HG03342 (cell line): ENCODE results near the gene RAB6A.
A peak's percentile ranks its signal among the peaks of the same experiment; 100 is the strongest.
"Not testable (repeated sequence)": the region's sequence is repeated elsewhere in the genome, so short reads cannot be mapped to it uniquely, and the experiment has no call there.

Experiments used
- ATAC-seq: cut with Tn5 transposase; IDR thresholded peaks from one replicate; pipeline ENCODE4 v1.9.1; 2021; ENCODE audit warnings: mild to moderate bottlenecking, moderate library complexity; ENCODE audit not compliant: unreplicated experiment

The RAB6A gene

DNA sequence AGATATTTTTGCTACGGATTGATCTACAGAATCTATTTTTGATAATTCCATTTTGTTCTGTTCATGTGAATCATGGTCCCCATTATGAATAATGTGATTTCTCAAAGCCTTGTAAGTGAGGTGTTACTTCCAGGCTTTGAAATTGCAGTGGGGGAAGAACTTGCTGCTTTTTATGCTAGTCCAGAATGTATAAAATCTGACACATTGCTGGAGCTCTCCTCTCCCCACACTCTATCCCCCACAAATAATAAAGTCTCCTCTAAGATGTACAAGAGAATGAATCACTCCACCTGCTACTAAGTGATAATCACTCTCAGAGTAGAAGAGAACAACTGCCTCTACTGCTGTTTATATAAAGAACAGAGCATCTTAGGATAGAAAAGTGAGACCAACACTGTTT lies 5.9 kb upstream of the RAB6A start:
- ATAC-seq, result no peak

DNA sequence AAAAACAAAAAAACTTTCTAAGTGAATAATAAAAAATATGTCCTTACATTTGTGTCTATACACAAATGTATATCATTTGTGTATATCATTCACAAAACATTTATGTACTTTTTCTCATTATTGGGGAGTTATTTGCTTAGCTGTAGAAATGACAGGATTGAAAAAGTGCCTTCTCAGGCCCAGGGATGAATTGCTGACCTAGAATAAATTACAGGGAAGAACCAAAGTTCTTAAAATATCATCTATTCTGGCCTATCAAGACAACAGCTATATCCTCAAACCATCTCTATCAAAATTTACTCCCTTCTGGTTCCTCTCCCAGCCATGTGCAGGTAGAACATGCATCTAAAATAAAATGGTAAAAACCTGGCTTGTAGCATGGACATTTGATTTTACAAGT lies 1.9 kb upstream of the RAB6A start:
- no peak for ATAC-seq

DNA sequence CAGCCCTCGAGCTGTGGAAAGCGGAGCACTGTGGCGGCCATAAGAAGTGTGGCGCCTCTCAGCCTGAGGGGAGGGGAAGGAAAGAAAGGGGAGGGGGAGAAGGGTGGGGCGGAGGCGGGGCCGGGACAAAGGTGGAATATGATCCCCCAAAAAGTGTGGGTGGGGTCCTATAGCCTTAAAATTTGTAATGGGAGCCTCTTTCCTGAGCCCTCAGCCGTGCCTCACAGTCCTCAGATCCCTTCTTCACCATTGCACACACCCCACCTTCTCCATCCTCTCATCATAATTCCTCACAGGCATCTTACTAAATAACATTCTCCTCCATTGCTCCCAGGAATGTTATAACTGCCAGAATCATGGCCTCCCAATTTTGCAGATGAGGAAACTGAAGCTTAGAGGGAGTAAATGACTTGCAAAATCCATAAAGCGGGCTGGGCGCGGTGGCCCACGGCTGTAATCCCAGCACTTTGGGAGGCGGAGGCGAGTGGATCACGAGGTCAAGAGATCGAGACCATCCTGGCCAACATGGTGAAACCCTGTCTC lies 600 bp upstream of the RAB6A start:
- peak; percentile 1 for ATAC-seq

DNA sequence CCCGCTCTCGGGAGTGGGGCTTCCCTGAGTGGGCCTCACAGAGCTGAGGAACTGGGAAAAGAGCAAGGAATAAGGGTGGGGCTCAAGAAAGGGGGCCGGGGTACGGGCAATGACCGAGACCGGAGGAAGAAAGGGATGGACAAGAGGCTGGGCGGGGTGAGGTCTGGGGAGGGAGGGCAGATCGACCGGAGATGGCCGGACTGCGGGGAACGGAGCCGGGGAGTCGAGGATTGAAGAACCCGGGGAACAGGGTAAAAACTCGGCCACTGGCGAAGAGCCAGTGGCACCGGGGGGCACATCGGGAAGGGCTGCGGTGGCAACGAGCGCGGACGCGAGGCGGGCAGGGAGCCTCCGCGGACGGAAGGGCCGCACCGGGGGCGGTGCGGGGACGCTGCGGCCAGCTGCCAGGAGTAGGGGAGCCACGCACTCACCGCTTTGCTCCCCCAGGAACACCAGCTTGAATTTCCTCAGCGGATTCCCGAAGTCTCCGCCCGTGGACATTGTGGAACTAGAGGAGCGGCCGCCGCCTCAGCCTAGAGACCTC lies 667 bp downstream of the RAB6A start:
- ATAC-seq, result no peak

DNA sequence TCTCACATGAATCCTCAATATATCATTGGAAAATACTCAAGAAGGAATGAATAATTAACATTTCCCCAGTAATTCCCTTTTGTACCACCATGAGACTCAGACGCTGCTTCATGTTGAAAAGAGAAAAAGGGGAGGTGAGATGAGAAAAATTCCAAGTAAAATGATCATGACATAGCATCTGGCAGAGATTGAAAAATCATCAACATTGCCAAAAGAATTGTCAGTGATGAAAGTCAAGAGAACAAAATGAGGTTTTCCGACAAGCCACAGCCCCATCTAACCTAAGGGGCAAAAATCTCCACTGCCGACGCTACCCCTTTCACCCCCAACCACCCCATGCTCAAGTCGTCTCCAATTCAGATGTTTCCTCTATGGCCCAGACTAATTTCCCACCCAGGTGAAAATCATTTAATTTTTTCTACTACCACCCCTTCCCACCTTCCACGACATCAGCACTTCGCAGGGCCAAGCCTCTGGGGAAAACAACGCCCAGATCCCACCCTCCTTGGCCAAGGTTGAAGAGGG lies 1.2 kb downstream of the RAB6A start:
- no peak for ATAC-seq

DNA sequence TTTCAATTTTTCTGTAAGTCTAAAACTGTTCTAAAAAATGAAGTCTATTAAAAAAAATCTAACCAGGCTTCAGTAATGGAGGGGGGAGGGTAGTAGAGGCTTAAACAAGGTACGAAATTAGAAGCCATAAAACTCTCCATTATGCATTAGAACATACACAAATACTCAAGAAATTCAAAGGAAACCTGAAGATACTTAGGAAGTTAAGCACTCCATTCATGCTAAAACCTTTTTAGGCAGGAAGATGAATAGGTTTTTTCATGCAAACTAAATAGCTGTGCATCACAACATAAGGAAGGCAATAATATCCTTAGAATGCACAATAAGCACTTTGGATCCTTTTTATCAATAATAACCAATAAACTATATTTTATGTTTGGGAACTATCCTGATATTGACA lies 2.4 kb downstream of the RAB6A start:
- no peak for ATAC-seq

DNA sequence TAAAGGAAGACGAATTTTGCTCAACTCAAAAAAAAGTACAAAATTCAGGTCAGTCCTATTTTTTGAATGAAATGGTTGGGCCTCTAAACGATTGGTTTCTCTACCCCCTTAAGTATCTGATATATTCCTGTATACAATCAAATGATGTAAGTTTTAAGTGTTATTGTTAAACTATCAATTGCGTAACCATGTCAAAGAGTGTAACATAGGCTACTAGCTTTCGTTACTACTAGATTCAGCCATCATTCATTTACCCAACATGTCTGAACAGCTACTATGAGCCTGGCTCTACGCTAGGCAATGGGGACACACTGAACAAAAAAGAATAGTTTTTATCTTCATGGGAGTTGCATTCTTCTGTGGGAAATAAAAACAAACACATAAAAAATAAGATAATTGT lies 3.3 kb downstream of the RAB6A start:
- ATAC-seq, result no peak

DNA sequence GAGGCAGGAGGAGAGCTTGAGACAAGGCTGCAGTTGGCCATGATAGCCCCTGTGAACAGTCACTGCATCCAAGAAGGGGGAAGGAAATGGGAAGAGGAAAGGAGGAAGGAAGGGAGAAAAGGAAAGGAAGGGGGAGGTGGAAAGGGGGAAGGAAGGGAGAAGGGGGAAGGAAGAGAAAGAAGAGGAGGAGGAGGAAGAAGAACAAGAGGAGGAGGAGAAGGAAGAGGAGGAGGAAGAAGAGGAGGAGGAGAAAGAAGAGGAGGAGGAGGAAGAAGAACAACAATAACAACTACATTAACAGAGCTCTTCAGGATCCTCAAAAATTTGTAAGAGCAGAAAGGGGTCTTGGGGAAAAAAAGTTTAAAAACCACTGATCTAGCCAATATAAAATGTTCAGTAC lies 5.2 kb downstream of the RAB6A start:
- no peak for ATAC-seq

DNA sequence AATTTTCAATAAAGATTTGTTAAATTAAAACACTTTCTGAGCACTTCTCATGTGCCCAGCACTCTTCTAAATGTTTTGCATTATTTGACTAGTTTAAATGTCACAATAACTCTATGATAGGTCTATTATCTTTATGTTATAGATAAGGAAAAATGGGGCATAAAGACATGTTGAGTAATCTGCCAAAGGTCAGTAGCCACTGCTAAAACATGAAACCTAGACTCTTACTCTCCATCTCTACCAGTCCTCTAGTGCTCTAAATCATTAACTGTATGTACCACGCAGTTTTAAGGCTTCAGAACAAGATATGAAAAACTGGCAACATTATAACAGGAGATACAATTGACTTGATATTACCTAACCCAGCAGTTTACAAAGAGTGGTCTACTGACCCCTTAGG lies 6.9 kb downstream of the RAB6A start:
- no peak for ATAC-seq

DNA sequence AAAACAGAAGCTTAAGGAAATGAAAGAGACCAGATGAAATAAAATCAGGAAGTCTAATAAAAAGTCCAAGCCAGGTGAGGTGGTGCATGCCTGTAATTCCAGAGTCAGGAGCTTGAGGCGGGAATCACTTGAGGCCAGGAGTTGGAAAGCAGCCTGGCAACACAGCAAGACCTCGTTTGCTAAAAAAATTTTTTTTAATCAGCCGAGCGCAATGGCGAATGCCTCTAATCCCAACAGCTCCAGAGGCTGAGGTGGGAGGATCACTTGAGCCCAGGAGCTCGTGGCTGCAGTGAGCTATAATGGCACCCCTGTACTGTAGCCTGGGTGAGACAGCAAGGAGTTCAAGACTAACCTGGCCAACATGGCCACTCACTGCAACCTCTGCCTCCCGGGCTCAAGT lies 8.0 kb downstream of the RAB6A start:
- ATAC-seq, result no peak

DNA sequence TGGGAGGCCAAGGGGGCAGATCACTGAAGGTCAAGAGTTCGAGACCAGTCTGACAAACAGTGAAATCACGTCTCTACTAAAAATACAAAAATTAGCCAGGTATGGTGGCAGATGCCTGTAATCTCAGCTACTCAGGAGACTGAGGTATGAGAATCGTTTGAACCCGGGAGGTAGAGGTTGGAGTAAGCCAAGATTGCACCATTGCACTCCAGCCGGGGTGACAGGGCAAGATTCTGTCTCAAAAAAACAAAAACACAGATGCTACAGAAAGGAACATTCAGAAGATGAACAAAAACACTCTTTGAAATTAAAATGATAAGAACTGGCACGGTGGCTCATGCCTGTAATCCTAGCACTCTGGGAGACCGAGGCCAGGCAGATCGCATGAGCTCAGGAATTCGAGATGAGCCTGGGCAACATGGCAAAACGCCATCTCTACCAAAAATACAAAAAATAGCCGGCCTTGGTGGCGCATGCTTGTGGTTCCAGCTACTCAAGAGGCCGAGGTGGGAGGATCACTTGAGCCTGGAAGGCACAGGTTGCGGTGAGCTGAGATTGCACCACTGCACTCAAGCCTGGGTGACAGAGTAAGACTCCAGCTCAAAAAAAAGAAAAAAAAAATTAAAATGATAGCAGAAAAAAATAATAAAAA lies 8.5 kb downstream of the RAB6A start:
- no peak for ATAC-seq

DNA sequence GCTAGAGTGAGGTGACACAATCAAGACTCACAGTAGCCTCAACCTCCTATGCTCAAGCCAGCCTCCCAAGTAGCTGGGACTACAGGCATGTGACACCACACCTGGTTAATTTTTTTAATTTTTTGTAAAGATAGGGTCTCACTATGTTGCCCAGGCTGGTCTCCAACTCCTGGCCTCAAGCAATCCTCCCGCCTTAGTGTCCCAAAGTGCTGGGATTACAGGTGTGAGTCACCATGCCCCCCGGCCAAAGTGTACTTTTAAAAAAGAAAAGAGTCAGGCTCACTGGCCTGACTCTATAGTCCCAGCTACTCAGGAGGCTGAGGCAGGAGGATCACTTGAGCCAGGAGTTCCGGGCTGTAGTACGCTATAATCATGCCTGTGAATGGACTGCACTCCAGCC lies 10.0 kb downstream of the RAB6A start:
- ATAC-seq, result not testable (repeated sequence)

DNA sequence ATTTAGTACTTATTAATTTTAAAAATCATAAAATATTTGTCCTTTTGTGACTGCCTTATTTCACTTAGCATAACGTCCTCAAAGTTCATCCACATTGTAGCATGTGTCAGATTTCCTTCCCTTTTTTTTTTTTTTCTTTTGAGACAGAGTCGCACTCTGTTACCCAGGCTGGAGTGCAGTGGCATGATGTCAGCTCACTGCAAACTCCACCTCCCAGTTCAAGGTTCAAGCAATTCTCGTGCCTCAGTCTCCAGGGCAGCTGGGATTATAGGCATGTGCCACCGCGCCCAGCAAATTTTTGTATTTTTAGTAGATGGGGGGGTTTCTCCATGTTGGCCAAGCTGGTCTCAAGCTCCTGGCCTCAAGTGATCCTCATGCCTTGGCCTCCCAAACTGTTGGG lies 10.6 kb downstream of the RAB6A start:
- ATAC-seq, result no peak

DNA sequence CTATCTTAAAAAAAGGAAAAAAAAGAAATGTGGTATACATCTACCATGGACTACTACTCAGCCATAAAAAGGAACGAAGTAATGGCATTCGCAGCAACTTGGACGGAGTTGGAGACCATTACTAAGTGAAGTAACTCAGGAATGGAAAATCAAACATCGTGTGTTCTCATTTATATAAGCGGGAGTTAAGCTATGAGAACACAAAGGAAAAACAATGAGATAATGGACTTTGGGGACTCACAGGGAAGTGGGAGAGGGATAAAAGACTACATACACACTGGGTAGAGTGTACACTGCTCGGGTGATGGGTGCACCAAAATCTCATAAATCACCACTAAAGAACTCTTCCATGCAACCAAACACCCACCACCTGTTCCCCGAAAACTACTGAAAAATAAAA lies 11.8 kb downstream of the RAB6A start:
- no peak for ATAC-seq

DNA sequence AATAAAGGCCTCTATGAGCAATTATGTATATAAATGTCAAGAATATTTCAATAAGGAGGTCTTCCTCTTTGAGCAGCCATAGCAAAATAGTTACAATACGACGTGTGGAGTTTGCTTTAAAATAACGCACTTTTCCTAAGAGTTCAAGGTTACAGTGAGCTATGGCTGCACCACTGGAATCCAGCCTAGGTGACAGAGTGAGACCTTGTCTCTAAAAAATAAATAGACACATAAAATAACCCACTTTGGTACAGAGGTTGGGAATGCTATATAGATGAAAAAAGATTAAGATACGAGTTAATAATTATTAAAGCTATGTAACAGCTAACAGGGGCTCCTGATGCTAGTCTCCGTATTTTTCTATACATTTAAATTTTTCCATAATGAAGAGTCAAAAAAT lies 12.6 kb downstream of the RAB6A start:
- no peak for ATAC-seq

DNA sequence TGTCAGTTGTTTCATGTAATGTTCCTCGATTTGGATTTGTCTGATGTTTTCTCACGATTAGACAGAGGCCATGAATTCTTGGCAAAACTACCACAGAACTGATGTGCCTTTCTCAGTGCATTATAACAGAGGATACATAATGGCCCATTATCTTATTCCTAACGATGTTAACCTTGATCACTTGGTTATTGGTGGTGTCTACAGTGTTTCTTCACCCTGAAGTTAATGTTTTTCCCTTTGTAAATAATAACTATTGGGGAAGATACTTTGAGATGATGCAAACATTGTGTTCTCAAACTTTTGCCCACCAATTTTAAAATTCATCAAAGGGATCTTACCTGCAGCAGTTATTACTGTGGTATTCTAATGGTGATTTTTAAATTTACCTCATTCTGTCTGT lies 13.1 kb downstream of the RAB6A start:
- ATAC-seq, result no peak

DNA sequence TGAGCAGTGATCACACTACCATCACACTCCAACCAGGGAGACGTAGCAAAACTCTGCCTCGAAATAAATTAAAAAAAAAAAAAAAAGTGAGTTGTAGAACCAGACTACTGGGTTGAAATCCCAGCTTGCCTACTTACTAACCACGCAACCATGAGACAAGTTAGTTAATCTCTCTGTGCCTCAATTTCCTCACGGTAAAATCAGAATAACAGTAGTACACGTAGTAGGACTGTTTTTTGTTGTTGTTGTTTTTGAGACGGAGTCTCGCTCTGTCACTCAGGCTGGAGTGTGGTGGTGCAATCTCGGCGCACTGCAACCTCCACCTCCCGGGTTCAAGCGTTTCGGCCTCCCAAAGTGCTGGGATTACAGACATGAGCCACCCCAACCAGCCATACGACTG lies 14.2 kb downstream of the RAB6A start:
- no peak for ATAC-seq

DNA sequence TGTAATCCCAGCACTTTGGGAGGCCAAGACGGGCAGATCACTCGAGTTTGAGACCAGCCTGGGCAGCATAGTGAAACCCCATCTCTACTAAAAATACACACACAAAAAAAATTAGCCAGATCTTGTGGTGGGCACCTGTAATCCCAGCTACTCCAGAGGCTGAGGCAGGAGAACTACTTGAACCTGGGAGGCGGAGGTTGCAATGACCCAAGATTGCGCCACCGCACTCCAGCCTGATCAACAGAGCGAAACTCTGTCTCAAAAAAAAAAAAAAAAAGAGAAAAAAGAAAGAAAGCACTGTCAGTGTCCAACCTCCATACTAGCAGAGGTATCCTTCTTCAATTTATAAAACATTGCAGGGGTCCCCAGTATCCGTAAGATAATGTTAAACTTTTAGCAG lies 17.8 kb downstream of the RAB6A start:
- ATAC-seq, result no peak

DNA sequence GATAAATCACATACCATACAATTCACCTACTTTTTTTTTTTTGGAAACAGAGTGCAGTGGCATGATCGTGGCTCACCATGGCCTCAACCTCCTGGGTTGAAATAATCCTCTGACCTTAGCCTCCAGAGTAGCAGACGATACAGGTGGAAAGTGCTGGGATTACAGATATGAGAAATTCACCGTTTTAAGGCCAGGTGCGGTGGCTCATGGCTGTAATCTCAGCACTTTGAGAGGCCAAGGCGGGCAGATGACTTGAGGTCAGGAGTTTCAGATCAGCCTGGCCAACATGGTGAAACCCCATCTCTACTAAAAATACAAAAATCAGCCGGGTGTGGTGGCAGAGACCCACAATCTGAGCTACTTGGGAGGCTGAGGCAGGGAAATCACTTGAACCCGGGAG lies 24.9 kb downstream of the RAB6A start:
- ATAC-seq, result not testable (repeated sequence)

DNA sequence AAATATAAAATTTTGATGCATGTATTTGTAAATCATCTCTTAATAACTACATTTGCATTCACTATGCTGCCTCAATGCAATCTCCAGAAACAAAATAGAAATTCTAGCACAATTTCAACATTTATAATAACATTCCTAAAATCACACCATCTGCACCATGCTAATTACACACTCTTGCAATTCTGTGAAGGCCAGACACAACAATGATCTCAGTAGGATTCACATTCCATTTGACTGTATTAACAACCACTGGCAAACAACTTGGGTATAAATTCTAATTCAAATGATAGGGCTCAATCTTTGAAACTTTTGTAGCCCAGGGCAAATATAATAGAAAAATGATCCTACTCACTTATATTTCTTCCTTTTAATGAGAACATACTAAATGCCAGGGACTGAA lies 25.9 kb downstream of the RAB6A start:
- ATAC-seq, result no peak

DNA sequence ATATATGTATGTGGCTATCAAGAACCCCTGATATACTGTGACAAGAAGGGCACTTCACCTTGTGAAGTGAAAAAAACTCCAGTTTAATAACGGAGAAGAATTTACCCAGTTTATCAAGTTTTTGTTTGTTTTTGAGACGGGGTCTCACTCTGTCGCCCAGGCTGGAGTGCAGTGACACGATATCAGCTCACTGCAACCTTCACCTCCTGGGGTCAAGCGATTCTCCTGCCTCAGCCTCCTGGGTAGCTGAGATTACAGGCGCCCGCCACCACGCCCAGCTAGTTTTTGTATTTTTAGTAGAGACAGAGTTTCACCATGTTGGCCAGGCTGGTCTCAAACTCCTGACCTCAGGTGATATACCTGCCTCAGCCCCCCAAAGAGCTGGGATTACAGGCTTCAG lies 26.9 kb downstream of the RAB6A start:
- ATAC-seq, result not testable (repeated sequence)

DNA sequence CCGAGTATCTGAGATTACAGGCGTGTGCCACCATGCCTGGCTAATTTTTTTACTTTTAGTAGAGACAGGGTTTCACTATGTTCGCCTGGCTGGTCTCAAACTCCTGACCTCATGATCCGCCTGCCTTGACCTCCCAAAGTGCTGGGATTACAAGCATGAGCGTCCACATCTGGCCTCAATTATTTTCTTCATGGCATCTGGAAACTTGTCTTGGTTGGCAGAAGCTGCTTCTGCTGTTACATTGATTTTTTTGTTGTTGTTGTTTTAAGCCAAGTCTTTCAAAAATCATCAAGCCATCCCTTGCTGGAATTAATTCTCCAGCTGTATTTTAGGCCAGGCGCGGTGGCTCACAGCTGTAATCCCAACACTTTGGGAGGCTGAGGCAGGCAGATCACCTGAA lies 27.9 kb downstream of the RAB6A start:
- not testable (repeated sequence) for ATAC-seq
